Neural cell (in vitro differentiated cells): ENCODE results near the gene DNAH8. TPM values are rescaled to one million over a fixed set of nuclear protein-coding genes. Genes with fewer than 3 reads are reported as not detected.

Experiments used
- H2AFZ ChIP-seq: fragments of 200-600, 300-800 bp; sonication (generic), shearing (Covaris generic); 2 replicates; pipeline ENCODE4 v1.6.0; 2014; ENCODE audit warnings: low read depth, mild to moderate bottlenecking, antibody characterized with exemption, low read length, moderate library complexity
- H3F3A ChIP-seq: fragments of 200-600 bp; shearing (Covaris generic); 2 replicates; pipeline ENCODE4 v1.6.1; 2016; ENCODE audit warnings: mild to moderate bottlenecking, moderate library complexity, mixed read lengths, antibody characterized with exemption, low read length; ENCODE audit not compliant: insufficient read depth, poor library complexity, severe bottlenecking
- H3K27ac ChIP-seq: fragments of 200-600, 300-800 bp; sonication (generic), shearing (Covaris generic); 2 replicates; pipeline ENCODE4 v1.5.1; 2014; ENCODE audit warnings: mild to moderate bottlenecking, low read length, moderate library complexity
- H3K27me3 ChIP-seq: fragments of 300-800, 200-600 bp; sonication (generic), shearing (Covaris generic); 2 replicates; pipeline ENCODE4 v1.6.0; 2014; ENCODE audit warnings: mild to moderate bottlenecking, low read depth, low read length, moderate library complexity; ENCODE audit not compliant: insufficient read depth
- H3K36me3 ChIP-seq: fragments of 300-800, 200-600 bp; sonication (generic), shearing (Covaris generic); 2 replicates; pipeline ENCODE4 v1.5.1; 2014; ENCODE audit warnings: mild to moderate bottlenecking, antibody characterized with exemption, low read length, moderate library complexity; ENCODE audit not compliant: insufficient read depth
- H3K4me2 ChIP-seq: fragments of 300-800, 200-600 bp; sonication (generic), shearing (Covaris generic); 2 replicates; pipeline ENCODE4 v1.6.0; 2014; ENCODE audit warnings: mild to moderate bottlenecking, low read length
- H3K4me3 ChIP-seq: fragments of 300-800, 200-600 bp; sonication (generic), shearing (Covaris generic); 2 replicates; pipeline ENCODE4 v1.5.1; 2014; ENCODE audit warnings: mild to moderate bottlenecking, low read length, moderate library complexity
- H3K79me2 ChIP-seq: fragments of 200-600 bp; shearing (Covaris generic); replicated peaks from 2 replicates; pipeline ENCODE4 v1.6.0; 2014; ENCODE audit warnings: mild to moderate bottlenecking, low read length, moderate library complexity; ENCODE audit not compliant: insufficient read depth
- H3K9ac ChIP-seq: fragments of 300-800, 200-600 bp; sonication (generic), shearing (Covaris generic); 2 replicates; pipeline ENCODE4 v1.6.1; 2016; ENCODE audit warnings: mild to moderate bottlenecking, low read length, mixed read lengths
- H3K9me2 ChIP-seq: fragments of 200-600 bp; shearing (Covaris generic); 2 replicates; pipeline ENCODE4 v1.6.1; 2016; ENCODE audit warnings: mild to moderate bottlenecking, low read length, mixed read lengths; ENCODE audit not compliant: insufficient read depth
- H3K9me3 ChIP-seq: fragments of 200-600, 300-800 bp; sonication (generic), shearing (Covaris generic); 2 replicates; pipeline ENCODE4 v1.6.1; 2016; ENCODE audit warnings: mild to moderate bottlenecking, mixed run types, low read length, moderate library complexity, mixed read lengths
- H4K20me1 ChIP-seq: fragments of 200-600 bp; shearing (Covaris generic); 2 replicates; pipeline ENCODE4 v1.6.1; 2016; ENCODE audit warnings: mild to moderate bottlenecking, mixed run types; ENCODE audit not compliant: insufficient read depth
- EP300 ChIP-seq: fragments of 450-650 bp; conservative IDR thresholded peaks from 2 replicates; pipeline ENCODE4 v1.6.1; 2014; ENCODE audit warnings: antibody characterized with exemption, mild to moderate bottlenecking, moderate library complexity; ENCODE audit not compliant: poor library complexity, severe bottlenecking
- EZH2 ChIP-seq: fragments of 200-600, 300-800 bp; shearing (Covaris generic), sonication (generic); IDR thresholded peaks from 2 replicates; pipeline ENCODE4 v1.6.1; 2014; ENCODE audit warnings: antibody characterized with exemption, low read length, borderline replicate concordance, mild to moderate bottlenecking; ENCODE audit not compliant: insufficient read depth, poor library complexity, severe bottlenecking
- MXI1 ChIP-seq: fragments of 450-650 bp; conservative IDR thresholded peaks from 2 replicates; pipeline ENCODE4 v1.6.1; 2014; ENCODE audit warnings: antibody characterized with exemption, mild to moderate bottlenecking; ENCODE audit not compliant: poor library complexity, severe bottlenecking
- POLR2AphosphoS5 ChIP-seq: IDR thresholded peaks from 2 replicates; pipeline ENCODE4 v1.6.1; 2012
- RAD21 ChIP-seq: fragments of 450-650 bp; conservative IDR thresholded peaks from 2 replicates; pipeline ENCODE4 v1.6.1; 2014; ENCODE audit warnings: antibody characterized with exemption, mild to moderate bottlenecking, moderate library complexity
- SMC3 ChIP-seq: fragments of 450-650 bp; conservative IDR thresholded peaks from 2 replicates; pipeline ENCODE4 v1.6.1; 2014; ENCODE audit warnings: antibody characterized with exemption, mild to moderate bottlenecking, moderate library complexity; ENCODE audit not compliant: poor library complexity
- TAF1 ChIP-seq: IDR thresholded peaks from 2 replicates; pipeline ENCODE4 v1.6.1; 2012; ENCODE audit warnings: low read depth
- polyA plus RNA-seq: library from polyadenylated mRNA; depleted of rRNA; stranded (reverse); fragments of >200 nt; gene quantifications from 2 replicates; pipeline ENCODE4 v1.2.3, GENCODE V29; 2014
- TF ChIP-seq, protein P1 (sequence below): fragments of 450-650 bp; IDR thresholded peaks from 2 replicates; pipeline ENCODE4 v1.5.1; 2014; ENCODE audit warnings: antibody characterized with exemption, mild to moderate bottlenecking, moderate library complexity; ENCODE audit not compliant: poor library complexity, severe bottlenecking
- TF ChIP-seq, protein P2 (sequence below): IDR thresholded peaks from 2 replicates; pipeline ENCODE4 v1.6.1; 2012; ENCODE audit warnings: borderline replicate concordance

DNAH8 gene
- polyA plus RNA-seq, 1 donor from 2014 or later = 0.07 TPM

DNA sequence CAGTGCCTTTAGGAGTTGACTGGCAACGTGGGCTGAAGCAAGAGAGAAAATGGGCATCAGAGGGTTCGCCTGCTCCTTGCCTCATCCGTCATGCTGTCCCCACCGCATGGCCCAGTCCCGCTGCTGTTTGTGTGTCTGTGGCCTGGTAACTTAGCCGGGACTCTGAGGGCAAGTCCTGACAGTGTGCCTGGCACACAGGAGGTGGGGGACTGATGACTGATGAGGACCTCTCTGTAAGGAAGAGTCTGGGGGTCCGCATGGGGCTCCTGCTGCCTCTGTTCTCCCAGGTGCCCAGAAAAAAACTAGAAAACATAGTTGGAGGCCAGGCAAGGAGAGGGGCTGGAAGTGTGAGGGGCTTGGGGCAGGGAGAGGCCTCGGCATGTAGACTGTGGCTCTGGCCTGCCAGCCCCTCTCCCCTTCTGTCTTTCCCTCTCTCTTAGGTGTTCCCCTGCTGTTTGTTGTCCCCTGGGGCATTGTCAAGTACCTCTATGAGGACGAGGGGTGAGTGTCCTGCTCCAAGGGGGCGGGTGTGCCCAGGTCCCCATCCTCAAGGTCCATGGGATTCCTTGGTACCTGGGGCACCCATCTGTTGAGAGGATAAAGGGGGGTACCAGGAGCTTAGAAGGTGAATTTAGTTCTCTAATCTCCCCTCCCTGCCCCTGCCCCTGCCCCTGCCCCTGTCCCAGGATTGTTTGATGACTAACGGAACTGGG is 362.9 kb downstream of the DNAH8 start:
- no peak overlapping the region for H3K4me3 ChIP-seq
- H3K9me3 ChIP-seq = no peaks in the 10 kb centered on the region
- H3K9ac ChIP-seq = no peak overlapping the region

DNA sequence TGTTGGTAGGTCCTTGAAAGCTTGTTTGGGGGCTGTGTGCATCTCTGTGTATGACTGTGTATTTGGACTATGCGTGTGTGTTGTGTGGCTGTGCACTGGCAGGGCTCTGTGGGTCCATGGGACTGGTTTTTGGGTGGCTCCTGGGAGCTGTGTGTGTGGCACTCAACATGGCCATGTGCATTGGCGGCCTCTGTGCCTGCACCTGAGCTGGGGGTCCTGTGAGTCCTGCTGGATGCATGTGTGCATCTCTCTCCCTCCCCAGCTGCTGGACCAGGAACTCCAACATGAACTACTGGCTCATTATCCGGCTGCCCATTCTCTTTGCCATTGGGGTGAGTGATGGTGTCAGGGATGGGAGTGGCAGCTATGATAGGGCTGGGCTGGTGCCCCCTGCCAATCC is 363.6 kb downstream of the DNAH8 start:
- Histone ChIP-seq H3K4me3 (no peak overlapping the region), H3F3A (no peaks in the 10 kb centered on the region), H3K9ac (no peak overlapping the region), H3K79me2 (no peaks in the 10 kb centered on the region), H4K20me1 (no peaks in the 10 kb centered on the region), H3K9me2 (no peaks in the 10 kb centered on the region), H3K4me2 (no peak overlapping the region), H3K9me3 (no peaks in the 10 kb centered on the region), H3K36me3 (no peaks in the 10 kb centered on the region), H3K27ac (no peak overlapping the region), H3K27me3 (no peaks in the 10 kb centered on the region), H2AFZ (no peak overlapping the region)
- TF ChIP-seq, protein P1, sequence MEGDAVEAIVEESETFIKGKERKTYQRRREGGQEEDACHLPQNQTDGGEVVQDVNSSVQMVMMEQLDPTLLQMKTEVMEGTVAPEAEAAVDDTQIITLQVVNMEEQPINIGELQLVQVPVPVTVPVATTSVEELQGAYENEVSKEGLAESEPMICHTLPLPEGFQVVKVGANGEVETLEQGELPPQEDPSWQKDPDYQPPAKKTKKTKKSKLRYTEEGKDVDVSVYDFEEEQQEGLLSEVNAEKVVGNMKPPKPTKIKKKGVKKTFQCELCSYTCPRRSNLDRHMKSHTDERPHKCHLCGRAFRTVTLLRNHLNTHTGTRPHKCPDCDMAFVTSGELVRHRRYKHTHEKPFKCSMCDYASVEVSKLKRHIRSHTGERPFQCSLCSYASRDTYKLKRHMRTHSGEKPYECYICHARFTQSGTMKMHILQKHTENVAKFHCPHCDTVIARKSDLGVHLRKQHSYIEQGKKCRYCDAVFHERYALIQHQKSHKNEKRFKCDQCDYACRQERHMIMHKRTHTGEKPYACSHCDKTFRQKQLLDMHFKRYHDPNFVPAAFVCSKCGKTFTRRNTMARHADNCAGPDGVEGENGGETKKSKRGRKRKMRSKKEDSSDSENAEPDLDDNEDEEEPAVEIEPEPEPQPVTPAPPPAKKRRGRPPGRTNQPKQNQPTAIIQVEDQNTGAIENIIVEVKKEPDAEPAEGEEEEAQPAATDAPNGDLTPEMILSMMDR = no peak
- no peak for TF ChIP-seq TAF1
- TF ChIP-seq POLR2AphosphoS5 = no peak
- TF ChIP-seq EZH2 = no peak
- no peak for TF ChIP-seq SMC3

More for the DNA sequence above, 362.9 kb downstream of the DNAH8 start:
- no peak overlapping the region for H3K27ac ChIP-seq
- no peak overlapping the region for H3K4me2 ChIP-seq
- no peaks in the 10 kb centered on the region for H4K20me1 ChIP-seq
- H3K9me2 ChIP-seq = no peaks in the 10 kb centered on the region
- TF ChIP-seq, protein P2, sequence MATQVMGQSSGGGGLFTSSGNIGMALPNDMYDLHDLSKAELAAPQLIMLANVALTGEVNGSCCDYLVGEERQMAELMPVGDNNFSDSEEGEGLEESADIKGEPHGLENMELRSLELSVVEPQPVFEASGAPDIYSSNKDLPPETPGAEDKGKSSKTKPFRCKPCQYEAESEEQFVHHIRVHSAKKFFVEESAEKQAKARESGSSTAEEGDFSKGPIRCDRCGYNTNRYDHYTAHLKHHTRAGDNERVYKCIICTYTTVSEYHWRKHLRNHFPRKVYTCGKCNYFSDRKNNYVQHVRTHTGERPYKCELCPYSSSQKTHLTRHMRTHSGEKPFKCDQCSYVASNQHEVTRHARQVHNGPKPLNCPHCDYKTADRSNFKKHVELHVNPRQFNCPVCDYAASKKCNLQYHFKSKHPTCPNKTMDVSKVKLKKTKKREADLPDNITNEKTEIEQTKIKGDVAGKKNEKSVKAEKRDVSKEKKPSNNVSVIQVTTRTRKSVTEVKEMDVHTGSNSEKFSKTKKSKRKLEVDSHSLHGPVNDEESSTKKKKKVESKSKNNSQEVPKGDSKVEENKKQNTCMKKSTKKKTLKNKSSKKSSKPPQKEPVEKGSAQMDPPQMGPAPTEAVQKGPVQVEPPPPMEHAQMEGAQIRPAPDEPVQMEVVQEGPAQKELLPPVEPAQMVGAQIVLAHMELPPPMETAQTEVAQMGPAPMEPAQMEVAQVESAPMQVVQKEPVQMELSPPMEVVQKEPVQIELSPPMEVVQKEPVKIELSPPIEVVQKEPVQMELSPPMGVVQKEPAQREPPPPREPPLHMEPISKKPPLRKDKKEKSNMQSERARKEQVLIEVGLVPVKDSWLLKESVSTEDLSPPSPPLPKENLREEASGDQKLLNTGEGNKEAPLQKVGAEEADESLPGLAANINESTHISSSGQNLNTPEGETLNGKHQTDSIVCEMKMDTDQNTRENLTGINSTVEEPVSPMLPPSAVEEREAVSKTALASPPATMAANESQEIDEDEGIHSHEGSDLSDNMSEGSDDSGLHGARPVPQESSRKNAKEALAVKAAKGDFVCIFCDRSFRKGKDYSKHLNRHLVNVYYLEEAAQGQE = no peak
- TF ChIP-seq MXI1 (no peak), POLR2AphosphoS5 (no peak), SMC3 (no peak), EZH2 (no peak), RAD21 (no peak), TAF1 (no peak), EP300 (no peak)
- TF ChIP-seq, protein P1 = no peak
- H3F3A ChIP-seq = no peaks in the 10 kb centered on the region
- H3K79me2 ChIP-seq = no peaks in the 10 kb centered on the region
- no peak overlapping the region for H2AFZ ChIP-seq
- H3K36me3 ChIP-seq = no peaks in the 10 kb centered on the region
- no peaks in the 10 kb centered on the region for H3K27me3 ChIP-seq
